ENCODE measurements around the gene RFESD. TPM values are rescaled to one million over a fixed set of nuclear protein-coding genes. Genes with fewer than 3 reads are reported as not detected.

The RFESD gene
- polyA plus RNA-seq, 3 donors = 0.15 to 1.4 (median 0.24) TPM

- Mint-ChIP-seq H3K4me1 (peaks cover 29% of the 10 kb centered on the region), H3K27ac (peak overlapping the region in 1 of 7 donors; percentile 50), H3K27me3 (ENCODE audit: low read depth in 3 of 3) (peaks cover 22 to 34% (median 24%) of the 10 kb centered on the region in 3 donors), H3K4me3 (peak overlapping the region; percentile 83 to 92), H3K36me3 (no peaks in the 10 kb centered on the region), H3K9me3 (peaks cover 0 to 4% (median 0%) of the 10 kb centered on the region in 7 donors)
- Histone ChIP-seq H3K27ac (ENCODE audit: low read depth in 1 of 2, low read length in 2 of 2) (no peak overlapping the region), H3K4me3 (replicated peaks in 1 of 3; ENCODE audit: low read depth in 2 of 3, low read length in 3 of 3) (peak overlapping the region; percentile 4 to 81 (median 63)), H3K27me3 (ENCODE audit: control insufficient read depth in 2 of 2, insufficient read depth in 2 of 2, low read length in 2 of 2) (peaks cover 22 to 25% of the 10 kb centered on the region in 2 donors), H3K4me1 (ENCODE audit: control insufficient read depth in 1 of 2, insufficient read depth in 2 of 2, low read length in 2 of 2) (peaks cover 25 to 38% of the 10 kb centered on the region in 2 donors), H3K79me2 (ENCODE audit: insufficient read depth, low read length) (no peaks in the 10 kb centered on the region), H4K20me1 (ENCODE audit: insufficient read depth, low read length) (no peaks in the 10 kb centered on the region), H2AFZ (ENCODE audit: insufficient read depth, low read depth, low read length, poor library complexity, severe bottlenecking) (peak overlapping the region; percentile 83), H3K4me2 (replicated peaks; ENCODE audit: extremely low read depth, low read length, poor library complexity, severe bottlenecking) (peak overlapping the region; percentile 99), H3K9ac (ENCODE audit: insufficient read depth, low read length, poor library complexity, severe bottlenecking) (peak overlapping the region; percentile 37), H3K36me3 (replicated peaks in 1 of 2; ENCODE audit: control insufficient read depth in 1 of 2, insufficient read depth in 2 of 2, low read length in 2 of 2) (no peaks in the 10 kb centered on the region), H3K9me3 (replicated peaks in 1 of 2; ENCODE audit: control insufficient read depth in 1 of 2, insufficient read depth in 1 of 2, low read length in 2 of 2) (no peaks in the 10 kb centered on the region)
- WGBS (ENCODE audit: insufficient coverage) = 1% methylated on average over 88 of the region's 92 CpGs
- DNase-seq = peak in 2 of 3 donors; percentile 15 to 20
- TF ChIP-seq CTCF (IDR thresholded peaks at IDR 0.05) = no peak
- intact Hi-C loops (cut with micrococcal nuclease) = no loop called here
Observed at GRCh38 chr5:95620870-95621838, 25.4 kb upstream of the RFESD start.

- intact Hi-C loops (cut with micrococcal nuclease) = no loop called here
Observed at GRCh38 chr5:95621839-95622629, 24.5 kb upstream of the RFESD start.

More at GRCh38 chr5:95621839-95622629, 24.5 kb upstream of the RFESD start:
- peaks cover 0 to 4% (median 0%) of the 10 kb centered on the region in 7 donors for H3K9me3 Mint-ChIP-seq
- peak overlapping the region; percentile 83 to 92 for H3K4me3 Mint-ChIP-seq
- H3K4me1 Mint-ChIP-seq = peaks cover 29% of the 10 kb centered on the region
- H3K4me3 ChIP-seq (replicated peaks in 1 of 3; ENCODE audit: low read depth in 2 of 3, low read length in 3 of 3) = peak overlapping the region in 1 of 3 experiments; percentile 81
- no peak for TF ChIP-seq CTCF (IDR thresholded peaks at IDR 0.05)
- WGBS (ENCODE audit: insufficient coverage) = 0% methylated on average over 2 of the region's 8 CpGs
- no peaks in the 10 kb centered on the region for H3K79me2 ChIP-seq (ENCODE audit: insufficient read depth, low read length)
- peaks cover 22 to 34% (median 24%) of the 10 kb centered on the region in 3 donors for H3K27me3 Mint-ChIP-seq (ENCODE audit: low read depth in 3 of 3)
- H4K20me1 ChIP-seq (ENCODE audit: insufficient read depth, low read length) = no peaks in the 10 kb centered on the region
- H3K9ac ChIP-seq (ENCODE audit: insufficient read depth, low read length, poor library complexity, severe bottlenecking) = no peak overlapping the region
- peaks cover 22 to 25% of the 10 kb centered on the region in 2 donors for H3K27me3 ChIP-seq (ENCODE audit: control insufficient read depth in 2 of 2, insufficient read depth in 2 of 2, low read length in 2 of 2)
- no peak for DNase-seq
- peak overlapping the region; percentile 99 for H3K4me2 ChIP-seq (replicated peaks; ENCODE audit: extremely low read depth, low read length, poor library complexity, severe bottlenecking)
- H3K36me3 Mint-ChIP-seq = no peaks in the 10 kb centered on the region
- no peaks in the 10 kb centered on the region for H3K36me3 ChIP-seq (replicated peaks in 1 of 2; ENCODE audit: control insufficient read depth in 1 of 2, insufficient read depth in 2 of 2, low read length in 2 of 2)
- H3K27ac Mint-ChIP-seq = no peak overlapping the region
- peaks cover 25 to 38% of the 10 kb centered on the region in 2 donors for H3K4me1 ChIP-seq (ENCODE audit: control insufficient read depth in 1 of 2, insufficient read depth in 2 of 2, low read length in 2 of 2)
- no peaks in the 10 kb centered on the region for H3K9me3 ChIP-seq (replicated peaks in 1 of 2; ENCODE audit: control insufficient read depth in 1 of 2, insufficient read depth in 1 of 2, low read length in 2 of 2)
- no peak overlapping the region for H3K27ac ChIP-seq (ENCODE audit: low read depth in 1 of 2, low read length in 2 of 2)
- H2AFZ ChIP-seq (ENCODE audit: insufficient read depth, low read depth, low read length, poor library complexity, severe bottlenecking) = no peak overlapping the region
